GM12878 (cell line): ENCODE measurements around the gene PCSK5. TPM values are rescaled to one million over a fixed set of nuclear protein-coding genes. Genes with fewer than 3 reads are reported as not detected.

Experiments used
- ATAC-seq: fragments of 200-7000 bp; cut with Tn5 transposase; 3 replicates; pipeline ENCODE4 v1.9.1; 2020; ENCODE audit warnings: mild to moderate bottlenecking, moderate library complexity
- BruUV-seq: library from RNA; stranded (reverse); fragments of 400-500 nt; replicated peaks from 2 replicates; lab custom pipeline; 2021; lab: Mats Ljungman, UMichigan
- CTCF ChIA-PET: fragments of 300-600 bp; sonication (Branson Sonifier 250); formaldehyde crosslinking; extraction: SDS; loops from one replicate; lab custom pipeline; 2021; ENCODE audit warnings: inconsistent platforms; lab: Yijun Ruan, JAX
- POLR2A ChIA-PET: fragments of 350-600 bp; formaldehyde crosslinking; extraction: SDS; loops from one replicate; lab custom pipeline; 2021; ENCODE audit warnings: inconsistent platforms; lab: Charles Lee
- RAD21 ChIA-PET: fragments of 300-600 bp; sonication (Branson Sonifier 250); formaldehyde crosslinking; loops from one replicate; lab custom pipeline; 2023; ENCODE audit warnings: antibody characterized with exemption; ENCODE audit not compliant: unreplicated experiment; lab: Charles Lee
- SMC1A ChIA-PET: fragments of 300-600 bp; sonication (Branson Sonifier 250); formaldehyde crosslinking; loops from one replicate; lab custom pipeline; 2023; ENCODE audit not compliant: unreplicated experiment, uncharacterized antibody; lab: Charles Lee
- DNase-seq: peaks from one replicate; pipeline ENCODE4 v3.0.0-alpha.2; 2011; ENCODE audit warnings: low read depth, low spot score
- FAIRE-seq: peaks from 3 replicates; lab custom pipeline; 2011; peaks lifted over from hg19 to GRCh38; lab: Jason Lieb, UNC
- H2AFZ ChIP-seq: 2 replicates; pipeline ENCODE4 v1.6.0; 2011; ENCODE audit warnings: low read depth, low read length, control low read depth; ENCODE audit not compliant: control insufficient read depth
- H3K27ac ChIP-seq: 2 replicates; pipeline ENCODE4 v1.5.1; 2011; ENCODE audit warnings: control low read depth; ENCODE audit not compliant: control insufficient read depth, insufficient read depth
- H3K27me3 ChIP-seq, 2 experiments: replicated peaks in 1 of 2; 2 replicates each; pipeline versions ENCODE4 v1.6.0 to v1.6.1; 2011; ENCODE audit warnings: low read length in 1 of 2; ENCODE audit not compliant: control insufficient read depth in 2 of 2, insufficient read depth in 2 of 2
- H3K36me3 ChIP-seq, 2 experiments: 2 replicates each; pipeline ENCODE4 v1.5.1; 2011; ENCODE audit warnings: low read length in 1 of 2; ENCODE audit not compliant: control insufficient read depth in 2 of 2, insufficient read depth in 2 of 2
- H3K4me1 ChIP-seq: 2 replicates; pipeline ENCODE4 v1.6.1; 2011; ENCODE audit warnings: mild to moderate bottlenecking, low read length, moderate library complexity, mixed read lengths; ENCODE audit not compliant: control insufficient read depth, insufficient read depth
- H3K4me2 ChIP-seq: 2 replicates; pipeline ENCODE4 v1.6.0; 2011; ENCODE audit warnings: control low read depth; ENCODE audit not compliant: control insufficient read depth, insufficient read depth
- H3K4me3 ChIP-seq: fragments of 200-600 bp; sonication (generic); 2 replicates; pipeline ENCODE4 v1.5.1; 2016
- H3K79me2 ChIP-seq: 2 replicates; pipeline ENCODE4 v1.6.0; 2011; ENCODE audit warnings: low read length; ENCODE audit not compliant: control insufficient read depth, insufficient read depth
- H3K9ac ChIP-seq: 2 replicates; pipeline ENCODE4 v1.8.0; 2011; ENCODE audit warnings: low read length, control low read depth, mixed read lengths; ENCODE audit not compliant: control insufficient read depth, insufficient read depth
- H3K9me3 ChIP-seq: replicated peaks from 3 replicates; pipeline ENCODE4 v1.5.1; 2011; ENCODE audit warnings: mild to moderate bottlenecking, low read length; ENCODE audit not compliant: control insufficient read depth, insufficient read depth
- H4K20me1 ChIP-seq: 2 replicates; pipeline ENCODE4 v1.6.0; 2011; ENCODE audit not compliant: control insufficient read depth, insufficient read depth
- CBX3 ChIP-seq: fragments of 200-600 bp; sonication (generic); IDR thresholded peaks from 2 replicates; pipeline ENCODE4 v1.6.1; 2016; ENCODE audit warnings: low read depth, borderline replicate concordance
- EED ChIP-seq: sonication (generic); IDR thresholded peaks from 2 replicates; pipeline ENCODE4 v1.6.1; 2016; ENCODE audit warnings: antibody characterized with exemption, low read depth
- ESRRA ChIP-seq: IDR thresholded peaks from 2 replicates; pipeline ENCODE4 v1.6.1; 2012; ENCODE audit warnings: mild to moderate bottlenecking, low read length, improper control_type of control experiment
- GABPA ChIP-seq: IDR thresholded peaks from 2 replicates; pipeline ENCODE4 v1.6.1; 2014; ENCODE audit warnings: antibody characterized with exemption, low read depth, mild to moderate bottlenecking, inconsistent platforms
- HCFC1 ChIP-seq: fragments of 150-350 bp; IDR thresholded peaks from 2 replicates; pipeline ENCODE4 v1.6.1; 2014; ENCODE audit warnings: low read length
- HDAC6 ChIP-seq: fragments of 200-600 bp; sonication (generic); IDR thresholded peaks from one replicate; pipeline ENCODE4 v1.8.0; 2017; ENCODE audit warnings: antibody characterized with exemption; ENCODE audit not compliant: unreplicated experiment
- IRF3 ChIP-seq: fragments of 450-650 bp; IDR thresholded peaks from 2 replicates; pipeline ENCODE4 v1.6.1; 2014; ENCODE audit warnings: mild to moderate bottlenecking
- JUND ChIP-seq: IDR thresholded peaks from 2 replicates; pipeline ENCODE4 v1.6.1; 2012; ENCODE audit warnings: low read depth, mild to moderate bottlenecking, low read length, improper control_type of control experiment, moderate library complexity
- MLLT1 ChIP-seq: fragments of 450-650 bp; IDR thresholded peaks from 2 replicates; pipeline ENCODE4 v1.6.1; 2016; ENCODE audit warnings: mild to moderate bottlenecking
- PAX5 ChIP-seq: IDR thresholded peaks from 2 replicates; pipeline ENCODE4 v1.6.1; 2011; ENCODE audit warnings: low read depth, low read length, borderline replicate concordance
- PAX8 ChIP-seq: fragments of 450-650 bp; IDR thresholded peaks from 2 replicates; pipeline ENCODE4 v1.6.1; 2017; ENCODE audit warnings: mild to moderate bottlenecking, moderate library complexity
- POLR2AphosphoS2 ChIP-seq: IDR thresholded peaks from 2 replicates; pipeline ENCODE4 v1.6.1; 2011; ENCODE audit warnings: low read depth, mild to moderate bottlenecking, low read length, improper control_type of control experiment, moderate library complexity
- RUNX3 ChIP-seq: IDR thresholded peaks from 2 replicates; pipeline ENCODE4 v1.6.1; 2012; ENCODE audit warnings: low read length, inconsistent platforms
- YY1 ChIP-seq: IDR thresholded peaks from 2 replicates; pipeline ENCODE4 v1.6.1; 2011; ENCODE audit warnings: low read depth, mild to moderate bottlenecking, low read length
- WGBS: methylation state at CpG from one replicate; pipeline ENCODE4 v1.1.6; 2016; ENCODE audit warnings: low lambda C conversion rate; ENCODE audit not compliant: insufficient replicate concordance, insufficient coverage; ENCODE audit errors: missing lambda C conversion rate; 5-methylcytosine and 5-hydroxymethylcytosine counted together
- in situ Hi-C: fragments of 300-500 bp; cut with MboI; formaldehyde crosslinking; loops from 9 replicates; pipeline ENCODE4 v1.14.3; 2018; ENCODE audit warnings: mixed read lengths
- intact Hi-C: fragments of 100-400 bp; cut with micrococcal nuclease; formaldehyde crosslinking; loops from one replicate; pipeline ENCODE4 v1.14.2; 2022; ENCODE audit not compliant: unreplicated experiment
- polyA plus RNA-seq, 11 experiments: library from polyadenylated mRNA; depleted of rRNA in 4 of 11; unstranded in 6 of 11; stranded (reverse) in 5 of 11; fragments of >200 nt; fragmentation: Nextera tagmentation in 4 of 11; fragmentation: Illumina TruSeq in 1 of 11; extraction: Ambion mirVana in 4 of 11; extraction: Trizol in 1 of 11; gene quantifications; 1 replicate in 1 of 11; 2 replicates in 10 of 11; pipeline versions ENCODE4 v1.2.1 to v1.2.3, GENCODE V29; 2011 to 2016; ENCODE audit warnings: inconsistent platforms in 2 of 11, missing spikeins in 2 of 11, low read depth in 1 of 11
- total RNA-seq, 4 experiments: library from RNA; depleted of rRNA in 3 of 4; stranded (reverse); fragments of >200 nt in 3 of 4; fragmentation: Illumina TruSeq in 1 of 4; extraction: Trizol in 1 of 4; gene quantifications; 2 replicates each; pipeline versions ENCODE4 v1.2.1 to v1.2.3, GENCODE V29; 2013 to 2021

Gene PCSK5
- total and polyA plus RNA-seq, 10 of the 15 experiments (the other 5 are each of a cell fraction or from before 2014, with no cell fraction given) = 0.01 to 0.13 (median 0.04) TPM; not detected in 3

- no peak overlapping the region for H3K9ac ChIP-seq
- RAD21 ChIA-PET = no interaction called here
- no peaks in the 10 kb centered on the region for H3K36me3 ChIP-seq
- CTCF ChIA-PET = no interaction called here
- no peaks in the 10 kb centered on the region for H3K9me3 ChIP-seq
- SMC1A ChIA-PET = no interaction called here
- H3K27me3 ChIP-seq = peaks cover 0 to 13% of the 10 kb centered on the region in 2 experiments
- no peak for DNase-seq
- H4K20me1 ChIP-seq = no peaks in the 10 kb centered on the region
- TF ChIP-seq HCFC1 (no peak), YY1 (no peak), JUND (no peak), EED (no peak), GABPA (no peak), IRF3 (no peak), PAX5 (no peak), HDAC6 (no peak), CBX3 (no peak), POLR2AphosphoS2 (no peak), ESRRA (no peak), PAX8 (no peak), MLLT1 (no peak), RUNX3 (no peak)
- TF ChIP-seq, all 136 proteins: peak for 0
- no peak overlapping the region for H2AFZ ChIP-seq
- H3K4me1 ChIP-seq = no peaks in the 10 kb centered on the region
- in situ Hi-C loops = no loop called here
- ATAC-seq (no peak), FAIRE-seq (no peak)
- no peak overlapping the region for H3K27ac ChIP-seq
- intact Hi-C loops = no loop called here
- WGBS = 12% methylated on average over 28 of the region's 32 CpGs
- no TSS peak for BruUV-seq
- H3K4me3 ChIP-seq = no peak overlapping the region
- no peak overlapping the region for H3K4me2 ChIP-seq
- POLR2A ChIA-PET = no interaction called here
- no peaks in the 10 kb centered on the region for H3K79me2 ChIP-seq
Measured at GRCh38 chr9:75891771-75892215, 1.3 kb downstream of the PCSK5 start.
